HUDEP-2 (cell line): ENCODE measurements around the gene HSD17B13.

Source experiments
- DNase-seq, 76 experiments: peaks; one replicate each; lab custom pipeline; 2025; ENCODE audit not compliant: unreplicated experiment in 76 of 76; lab: John Stamatoyannopoulos, UW

The HSD17B13 gene

GRCh38 chr4:87322754-87323153 is at the start of gene HSD17B13:
Gene HSD17B13, minus strand, starts transcription at chr4:87322882. Its CDS starts 41 bp downstream, at chr4:87322841.
- no peak for DNase-seq

- no peak for DNase-seq
These were observed 47.4 kb upstream of the HSD17B13 start for GRCh38 chr4:87370068-87370467.

GRCh38 chr4:87366521-87367162 is 44.0 kb upstream of the HSD17B13 start:
- peak in 1 of 76 experiments; percentile 30 for DNase-seq

GRCh38 chr4:87365348-87365747 is 42.7 kb upstream of the HSD17B13 start:
- DNase-seq, result peak in 11 of 76 experiments; percentile 1 to 38 (median 11)

- no peak for DNase-seq
These were observed 40.9 kb upstream of the HSD17B13 start for GRCh38 chr4:87363552-87363951.

- DNase-seq, result no peak
These were observed 37.8 kb upstream of the HSD17B13 start for GRCh38 chr4:87360338-87360935.

GRCh38 chr4:87359258-87359657 is 36.6 kb upstream of the HSD17B13 start:
- no peak for DNase-seq

- DNase-seq, result no peak
These were observed 34.3 kb upstream of the HSD17B13 start for GRCh38 chr4:87356832-87357526.

- DNase-seq, result no peak
These were observed 31.8 kb upstream of the HSD17B13 start for GRCh38 chr4:87354168-87355102.

GRCh38 chr4:87353592-87353991 is 30.9 kb upstream of the HSD17B13 start:
- DNase-seq, result peak in 50 of 76 experiments; percentile 2 to 62 (median 22)

GRCh38 chr4:87345139-87345538 is 22.5 kb upstream of the HSD17B13 start:
- DNase-seq, result no peak

- DNase-seq, result no peak
These were observed 20.2 kb upstream of the HSD17B13 start for GRCh38 chr4:87342872-87343271.

- peak in 72 of 76 experiments; percentile 7 to 83 (median 53) for DNase-seq
These were observed 19.4 kb upstream of the HSD17B13 start for GRCh38 chr4:87341954-87342635.

- DNase-seq, result no peak
These were observed 16.8 kb upstream of the HSD17B13 start for GRCh38 chr4:87339440-87339839.

GRCh38 chr4:87337361-87337760 is 14.7 kb upstream of the HSD17B13 start:
- no peak for DNase-seq

- DNase-seq, result no peak
These were observed 10.6 kb upstream of the HSD17B13 start for GRCh38 chr4:87333267-87333666.

GRCh38 chr4:87330761-87331160 is 8.1 kb upstream of the HSD17B13 start:
- no peak for DNase-seq

GRCh38 chr4:87327136-87327535 is 4.5 kb upstream of the HSD17B13 start:
- no peak for DNase-seq

GRCh38 chr4:87326460-87326859 is 3.8 kb upstream of the HSD17B13 start:
- DNase-seq, result no peak

GRCh38 chr4:87321888-87322287 is 794 bp downstream of the HSD17B13 start:
- no peak for DNase-seq
